Mucosa of gallbladder (tissue), 1 donor: Measurements from ENCODE around the gene CREBZF. TPM values are rescaled to one million over a fixed set of nuclear protein-coding genes. Genes with fewer than 3 reads are reported as not detected.
A peak's percentile ranks its signal among the peaks of the same experiment; 100 is the strongest.

Experiments used
- DNase-seq: peaks from one replicate; pipeline ENCODE4 v3.0.0-alpha.2; 2020; ENCODE audit warnings: low spot score
- total RNA-seq: library from RNA; stranded (reverse); gene quantifications from one replicate; pipeline ENCODE4 v1.2.1, GENCODE V29; 2021
- donor health status: DM: no; HTN: no; CAD: no.

The CREBZF gene, protein sequence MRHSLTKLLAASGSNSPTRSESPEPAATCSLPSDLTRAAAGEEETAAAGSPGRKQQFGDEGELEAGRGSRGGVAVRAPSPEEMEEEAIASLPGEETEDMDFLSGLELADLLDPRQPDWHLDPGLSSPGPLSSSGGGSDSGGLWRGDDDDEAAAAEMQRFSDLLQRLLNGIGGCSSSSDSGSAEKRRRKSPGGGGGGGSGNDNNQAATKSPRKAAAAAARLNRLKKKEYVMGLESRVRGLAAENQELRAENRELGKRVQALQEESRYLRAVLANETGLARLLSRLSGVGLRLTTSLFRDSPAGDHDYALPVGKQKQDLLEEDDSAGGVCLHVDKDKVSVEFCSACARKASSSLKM
- total RNA-seq, result 48.4 TPM

DNA sequence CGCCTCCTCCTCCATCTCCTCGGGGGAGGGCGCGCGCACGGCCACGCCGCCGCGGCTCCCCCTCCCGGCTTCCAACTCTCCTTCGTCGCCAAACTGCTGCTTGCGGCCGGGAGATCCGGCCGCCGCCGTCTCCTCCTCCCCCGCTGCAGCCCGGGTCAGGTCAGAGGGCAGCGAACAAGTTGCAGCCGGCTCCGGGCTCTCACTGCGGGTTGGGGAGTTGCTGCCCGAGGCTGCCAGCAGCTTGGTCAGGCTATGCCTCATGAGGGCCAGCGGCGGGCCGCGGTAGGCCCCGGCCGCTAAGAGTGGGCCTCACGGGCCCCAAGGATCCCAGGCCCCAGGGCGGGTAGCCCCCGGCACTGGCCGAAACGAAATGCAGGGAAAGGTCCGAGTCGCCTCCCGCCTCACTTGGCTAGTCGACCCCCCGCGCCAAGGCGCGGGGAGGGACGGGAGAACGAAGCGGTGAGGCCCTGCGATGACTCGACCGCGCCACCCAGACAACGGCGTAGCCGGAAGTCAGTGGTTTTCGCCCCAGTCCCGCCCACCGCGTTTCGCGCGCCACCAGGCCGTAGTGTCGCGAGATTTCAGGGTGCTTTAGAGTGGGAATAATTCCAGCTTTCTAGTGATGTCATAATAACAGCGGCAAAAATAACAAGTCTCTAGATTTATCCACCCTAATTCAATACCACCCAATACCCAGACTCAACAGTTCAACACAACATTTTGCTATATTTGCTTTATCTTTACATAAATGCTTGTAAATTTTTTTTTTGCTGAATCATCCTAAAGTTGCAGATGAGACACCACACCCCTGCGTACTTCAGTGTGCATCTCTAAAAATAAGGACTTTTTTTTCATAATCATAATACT, at the start of gene CREBZF:
Gene CREBZF (minus strand): TSS at position 515 of the 867 bp plus-strand sequence. CDS start 254 bp downstream, at position 261.
- peak; percentile 96 for DNase-seq

DNA sequence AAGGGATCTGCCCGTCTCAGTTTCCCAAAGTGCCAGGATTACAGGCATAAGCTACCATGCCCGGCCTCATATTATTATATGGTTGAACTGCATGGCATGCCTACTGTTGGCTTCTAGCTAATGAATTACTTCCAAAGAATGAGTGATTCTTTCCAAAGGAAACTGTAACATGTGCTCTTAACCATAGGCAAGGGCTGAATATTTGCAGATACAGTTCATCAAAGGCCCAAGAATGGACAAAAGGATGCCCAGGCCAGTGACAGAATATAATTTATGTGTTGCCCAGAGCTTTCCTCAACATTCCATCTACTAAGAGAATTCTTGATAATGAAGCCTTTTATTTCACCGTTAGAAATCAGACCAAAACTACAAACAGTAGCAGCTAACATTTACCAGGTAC, 48.0 kb upstream of the CREBZF start:
- DNase-seq, result no peak

DNA sequence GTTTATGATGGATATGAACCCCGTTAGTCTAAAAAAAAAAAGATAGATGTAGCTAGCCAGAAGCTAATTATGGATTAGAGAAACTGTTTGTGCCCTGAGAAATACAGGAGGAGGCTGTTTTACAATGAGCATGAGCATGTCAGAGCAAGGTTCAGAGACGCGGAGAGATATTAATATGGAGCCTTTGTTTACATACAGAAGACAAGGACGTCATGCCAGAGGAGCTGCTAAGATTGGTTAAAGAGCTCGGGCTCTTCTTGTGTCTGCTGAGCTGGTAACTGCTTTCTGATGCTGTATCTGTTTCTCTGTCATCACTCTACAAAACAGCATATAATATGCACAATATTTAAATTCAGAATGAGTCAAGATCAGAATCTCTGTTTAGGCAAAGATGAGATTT, 46.0 kb upstream of the CREBZF start:
- no peak for DNase-seq

DNA sequence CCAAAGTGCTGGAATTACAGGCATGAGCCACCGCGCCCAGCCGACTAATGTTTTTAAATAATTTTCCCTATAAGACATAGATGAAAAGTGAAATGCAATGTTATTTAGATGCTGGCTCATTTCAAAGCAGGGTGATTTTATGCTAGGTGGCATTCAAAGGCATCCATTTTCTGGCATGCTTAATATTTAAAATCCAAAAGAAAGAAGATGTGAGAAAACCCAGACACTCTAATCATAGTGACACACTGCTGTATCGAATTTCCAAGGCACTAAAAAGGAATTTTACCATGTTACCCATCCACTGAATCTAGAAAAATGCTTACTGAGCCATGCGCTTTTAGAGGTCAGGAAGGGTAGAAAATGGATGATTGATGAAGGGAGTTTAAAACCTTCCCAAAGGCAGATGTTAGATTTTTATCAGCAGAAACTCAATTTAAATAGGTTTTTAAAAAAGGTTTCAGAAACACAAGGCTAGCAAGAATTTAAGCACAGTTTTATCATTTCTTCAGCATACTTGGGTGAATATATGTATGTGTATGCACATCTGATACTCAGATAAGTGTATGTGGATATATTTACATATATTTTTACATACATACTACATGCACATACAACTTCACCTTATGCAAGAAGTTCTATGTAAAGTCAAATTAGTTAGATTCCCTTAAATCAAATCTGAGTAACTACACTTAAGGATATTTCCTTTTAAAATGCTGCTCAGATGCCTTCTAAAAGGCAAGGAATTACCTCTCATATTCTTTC, 45.2 kb upstream of the CREBZF start:
- no peak for DNase-seq

DNA sequence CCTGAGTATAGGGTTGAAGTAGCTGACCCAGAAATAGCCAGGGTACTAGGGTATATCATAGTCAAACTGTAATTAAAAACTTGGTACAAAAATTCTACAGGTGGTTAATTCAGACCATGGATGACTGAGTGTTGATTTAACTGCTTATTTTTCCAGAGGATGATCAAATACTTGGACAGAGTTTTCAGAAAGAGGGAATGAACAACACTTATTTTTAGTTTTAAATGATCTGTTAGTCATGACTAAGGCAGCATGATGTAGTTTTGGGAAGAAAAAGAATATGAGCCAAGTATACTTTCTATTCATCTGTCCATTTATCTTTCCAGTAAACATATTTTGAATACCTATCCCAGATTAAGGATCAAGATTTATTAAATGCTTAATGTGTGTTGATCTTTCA, 40.9 kb upstream of the CREBZF start:
- no peak for DNase-seq

DNA sequence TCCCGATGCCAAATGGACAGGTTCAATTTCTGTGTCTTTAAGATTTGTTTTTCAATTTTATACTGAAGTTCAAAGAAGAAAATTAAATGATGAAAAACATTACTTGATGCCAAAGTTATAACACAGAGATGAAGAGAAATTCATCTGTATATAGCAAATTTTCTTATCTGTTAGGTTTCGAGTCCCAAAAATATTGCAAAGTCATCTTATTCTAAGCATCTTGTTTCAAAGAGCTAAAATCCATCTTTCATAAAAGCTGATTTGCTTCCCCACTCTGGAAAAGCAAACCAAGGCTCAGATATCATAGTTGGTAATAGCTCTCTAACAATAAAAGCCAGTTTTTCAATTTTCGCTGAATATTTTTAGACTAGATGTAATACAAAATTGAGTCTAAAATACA, 40.0 kb upstream of the CREBZF start:
- DNase-seq, result no peak

DNA sequence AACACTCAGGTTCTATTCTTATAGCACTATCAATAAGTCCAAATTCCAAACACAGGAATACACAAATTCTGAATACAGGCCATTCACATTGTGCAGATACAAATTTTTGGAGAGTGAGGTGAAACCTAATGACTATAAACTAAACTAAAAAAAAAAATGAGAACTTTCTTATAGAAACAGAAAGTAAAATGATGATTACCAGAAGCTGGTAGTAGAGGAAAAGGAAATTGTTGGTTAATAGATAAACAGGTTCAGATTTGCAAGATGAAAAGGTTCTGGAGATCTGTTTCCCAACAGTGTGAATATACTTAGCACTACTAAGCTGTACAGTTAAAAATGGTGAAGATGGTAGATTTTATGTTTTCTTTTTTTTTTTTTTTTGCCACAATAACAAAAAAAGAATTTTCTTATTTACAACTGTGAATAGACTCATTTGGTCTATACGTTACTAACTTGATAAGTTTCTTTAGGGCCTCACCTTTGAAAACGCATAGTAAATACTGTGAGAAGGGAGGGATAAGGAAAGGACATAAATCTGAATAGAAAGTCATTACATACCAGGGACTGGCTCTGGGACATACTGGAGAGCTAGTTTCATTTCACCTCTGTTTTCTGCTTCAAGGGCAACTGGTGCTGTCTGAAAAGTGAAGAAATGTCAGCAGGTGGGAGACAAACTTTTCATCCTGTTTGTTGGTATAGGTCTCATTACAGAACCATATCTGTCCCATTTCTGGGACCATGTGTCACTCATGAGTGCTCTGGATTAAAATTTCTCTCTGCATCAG, 35.2 kb upstream of the CREBZF start:
- DNase-seq, result no peak

DNA sequence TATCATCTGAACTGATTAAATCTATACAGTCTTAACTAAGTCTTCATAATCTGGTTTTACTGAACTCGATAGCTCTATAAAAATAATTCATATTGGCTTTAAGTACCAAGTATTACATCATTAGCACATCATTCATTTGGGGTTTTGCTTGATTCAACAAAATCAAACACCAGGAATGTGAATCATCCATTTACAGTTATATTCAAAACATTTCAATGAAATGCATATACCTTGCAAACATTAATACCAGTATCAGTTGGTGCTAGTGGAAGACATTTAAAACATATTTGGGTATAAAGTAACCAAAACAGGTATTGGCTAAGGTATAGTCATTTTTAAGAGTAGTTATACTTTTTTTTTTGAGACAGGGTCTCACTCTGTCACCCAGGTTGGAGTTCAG, 33.3 kb upstream of the CREBZF start:
- DNase-seq, result no peak

DNA sequence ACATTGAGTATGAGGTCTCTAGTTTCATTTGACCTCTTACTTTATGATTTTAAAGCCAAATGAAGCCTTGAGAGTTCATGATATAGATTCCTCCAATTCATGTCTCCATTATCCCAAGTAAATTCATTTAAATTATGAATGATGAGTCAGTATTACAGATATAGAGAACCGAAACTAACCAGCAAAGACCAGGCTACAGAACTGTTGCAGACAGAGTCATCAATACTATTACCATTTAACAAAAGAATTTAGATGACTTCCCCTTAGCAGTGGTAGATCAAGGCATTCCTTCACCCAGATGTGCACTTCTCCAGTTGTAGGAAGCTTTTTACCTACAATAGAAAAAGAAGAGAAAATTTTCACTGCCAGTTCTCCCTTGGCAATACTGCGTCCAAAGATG, 32.8 kb upstream of the CREBZF start:
- DNase-seq, result no peak

DNA sequence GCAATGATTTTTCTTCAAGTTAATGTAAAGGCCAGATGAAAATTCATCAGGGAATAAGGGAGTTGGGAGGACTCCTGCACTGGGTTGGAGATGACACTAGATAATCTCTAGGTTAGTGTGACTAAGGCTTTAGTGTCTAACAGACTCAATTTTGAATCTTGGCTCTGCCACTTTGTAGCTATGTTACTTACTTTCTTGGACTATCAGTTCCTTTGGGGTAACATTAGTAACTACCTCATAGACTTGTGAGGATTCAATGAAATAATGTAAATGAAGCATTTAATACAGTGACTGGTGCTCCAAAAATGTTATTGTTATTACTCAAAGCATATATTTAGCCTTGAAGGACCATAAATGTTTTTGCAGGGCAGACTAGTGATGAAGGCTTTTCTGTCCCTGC, 30.6 kb upstream of the CREBZF start:
- DNase-seq, result no peak

DNA sequence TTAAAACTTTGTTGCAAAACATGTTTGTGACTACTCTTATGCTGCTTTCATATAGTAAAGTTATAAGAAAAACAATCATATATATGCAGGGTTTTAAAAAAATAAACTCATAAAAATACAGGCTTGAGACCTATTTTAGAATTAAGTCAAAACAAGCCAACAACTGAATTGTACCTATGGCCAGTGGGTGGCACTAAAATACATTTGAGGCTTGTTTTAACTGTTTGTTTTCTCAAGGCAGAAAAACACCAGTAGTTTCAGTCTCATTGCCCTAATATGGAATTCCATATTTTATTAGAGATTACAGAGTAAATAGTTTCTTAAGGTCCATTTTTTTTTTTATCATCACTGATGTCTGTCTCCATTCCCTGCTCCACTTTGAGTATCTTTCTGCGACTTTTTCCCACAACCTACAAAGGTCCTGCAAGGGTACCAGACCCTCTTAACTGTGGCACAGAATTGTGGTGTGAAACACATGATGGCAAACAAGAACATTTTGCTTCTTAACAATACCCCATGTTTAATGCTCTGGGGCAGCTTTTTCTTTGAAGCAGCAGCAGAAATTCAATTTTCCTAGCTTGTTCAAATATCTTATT, 29.6 kb upstream of the CREBZF start:
- DNase-seq, result no peak

DNA sequence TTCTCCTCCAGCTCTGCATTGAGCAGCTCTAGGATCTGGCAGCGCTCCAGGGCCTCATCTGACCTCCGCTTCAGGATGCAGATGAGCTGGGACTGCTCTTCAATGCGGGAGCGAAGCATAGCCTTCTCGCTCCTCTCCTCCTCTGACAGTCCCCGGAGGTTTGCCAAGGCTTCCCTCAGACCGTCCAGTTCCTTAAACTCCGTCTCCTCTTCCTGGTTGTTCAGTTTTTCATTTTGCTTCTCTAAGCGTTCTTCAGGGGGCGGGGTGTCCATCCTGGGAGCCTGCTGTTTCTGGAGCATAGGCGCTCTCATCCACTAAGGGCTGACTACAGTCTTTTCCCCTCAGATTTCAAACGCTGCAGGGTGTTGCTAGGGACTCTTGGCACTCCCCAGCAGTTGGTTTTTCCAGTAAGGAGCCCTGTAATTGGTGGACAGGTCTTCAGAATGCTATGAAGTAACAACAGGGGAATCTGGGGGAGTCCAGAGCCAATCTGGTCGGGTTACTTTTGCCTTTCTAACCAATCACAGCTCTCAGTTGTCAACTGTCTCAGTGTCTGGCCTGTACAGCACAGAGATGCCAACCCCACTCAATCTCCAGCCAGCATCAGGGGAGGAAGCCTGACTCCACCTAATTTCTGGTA, 21.0 kb upstream of the CREBZF start, which contains the start of gene CCDC89:
Gene CCDC89 (minus strand): TSS at position 376 of the 640 bp plus-strand sequence. CDS start 65 bp downstream, at position 311.
- peak; percentile 55 for DNase-seq

DNA sequence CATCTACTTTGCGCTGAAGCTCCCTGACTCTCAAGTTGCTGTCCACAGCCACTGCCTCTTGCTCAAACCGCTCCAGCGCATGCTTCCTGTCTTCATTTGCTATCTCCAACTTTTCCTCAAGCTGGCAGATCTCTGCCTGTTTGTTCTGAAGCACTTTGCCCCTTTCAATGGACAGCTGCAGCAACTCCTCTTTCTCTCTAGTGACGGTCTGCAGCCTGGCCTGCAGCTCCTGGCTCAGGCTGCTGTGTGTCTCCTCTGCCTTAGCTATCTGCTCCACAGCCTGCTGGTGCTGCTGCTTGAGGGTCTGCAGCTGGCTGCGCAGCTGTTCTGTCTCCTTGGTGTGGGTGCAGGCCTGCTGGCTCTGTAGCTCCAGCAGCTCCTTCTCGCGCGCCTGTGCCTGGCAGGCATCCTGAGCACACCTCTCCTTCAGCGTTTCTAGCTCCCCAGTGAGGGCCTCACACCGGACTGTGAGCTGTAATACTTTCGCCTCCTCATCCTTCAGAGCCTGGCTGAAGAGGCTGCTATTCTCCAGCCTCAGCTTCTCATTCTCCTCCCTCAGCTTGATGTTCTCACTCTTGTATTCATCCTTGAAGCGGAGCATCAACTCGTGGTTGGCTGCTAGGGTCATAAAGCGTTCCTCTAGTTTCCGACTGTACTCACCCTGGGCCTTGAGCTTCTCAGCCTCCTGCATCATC, 20.3 kb upstream of the CREBZF start:
- DNase-seq, result peak; percentile 36

DNA sequence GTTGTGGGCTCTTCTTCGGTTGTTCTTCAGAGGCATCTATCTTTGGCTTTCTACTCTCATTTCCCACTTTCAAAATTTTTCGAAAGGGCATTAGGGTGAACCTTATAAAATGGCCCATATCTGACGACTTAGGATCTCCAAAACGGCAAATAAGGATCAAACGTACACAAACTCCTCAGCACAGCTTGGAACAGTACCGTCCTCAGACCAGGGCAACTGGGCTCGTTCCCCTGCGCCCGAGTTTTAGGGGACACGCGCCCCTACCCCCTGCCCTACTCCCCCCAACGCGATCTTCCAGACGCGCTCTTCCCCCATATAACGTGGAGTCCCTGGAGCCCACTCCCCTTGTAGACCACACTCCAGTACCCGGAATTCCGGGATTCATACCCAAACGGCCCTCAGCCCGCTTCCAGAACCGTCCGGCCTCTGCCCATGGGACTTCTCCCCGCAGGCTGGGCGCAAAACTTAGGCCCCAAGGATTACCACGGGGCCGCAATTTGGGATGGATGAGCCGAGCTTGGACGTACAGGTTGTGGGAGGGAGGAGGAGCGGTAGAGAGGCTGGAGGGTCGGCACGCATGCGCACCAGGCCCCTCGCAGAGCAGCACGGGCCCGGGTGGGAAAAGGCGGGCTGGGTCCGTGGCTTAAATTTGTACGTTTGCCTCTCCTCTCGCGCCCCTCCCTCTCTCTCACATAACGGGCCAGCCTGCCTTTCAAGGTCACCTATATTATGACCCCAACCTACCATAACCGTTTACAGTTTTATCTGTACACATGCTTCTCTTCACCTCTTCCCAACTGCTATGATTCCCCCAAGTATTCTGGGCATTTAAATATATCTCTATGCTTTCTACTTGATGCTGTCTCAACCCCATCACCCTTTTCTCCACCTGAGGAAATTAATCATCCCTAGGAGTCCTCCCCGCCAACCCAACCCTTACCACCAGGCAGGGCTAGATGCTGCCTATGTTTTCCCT, 17.7 kb upstream of the CREBZF start:
- DNase-seq, result peak; percentile 59

DNA sequence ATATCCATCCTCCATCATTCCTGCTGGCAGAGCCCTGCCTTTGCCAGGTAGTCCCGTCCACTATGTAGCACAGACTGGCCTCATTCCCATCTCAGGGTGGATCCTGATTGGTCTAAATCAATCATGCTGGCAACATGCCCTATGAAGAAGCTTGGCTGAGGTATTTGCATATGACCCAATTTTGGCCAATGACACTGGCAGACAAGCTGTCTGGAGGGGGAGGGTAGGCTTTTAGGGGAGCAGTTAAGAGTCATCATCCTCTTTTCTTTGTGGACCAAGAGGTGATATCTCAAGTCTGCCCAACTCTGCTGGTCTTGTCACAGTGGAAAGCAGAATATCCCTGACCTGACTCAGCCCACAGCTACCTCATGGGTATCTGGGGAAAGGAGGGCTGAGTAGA, 16.0 kb upstream of the CREBZF start:
- DNase-seq, result no peak

DNA sequence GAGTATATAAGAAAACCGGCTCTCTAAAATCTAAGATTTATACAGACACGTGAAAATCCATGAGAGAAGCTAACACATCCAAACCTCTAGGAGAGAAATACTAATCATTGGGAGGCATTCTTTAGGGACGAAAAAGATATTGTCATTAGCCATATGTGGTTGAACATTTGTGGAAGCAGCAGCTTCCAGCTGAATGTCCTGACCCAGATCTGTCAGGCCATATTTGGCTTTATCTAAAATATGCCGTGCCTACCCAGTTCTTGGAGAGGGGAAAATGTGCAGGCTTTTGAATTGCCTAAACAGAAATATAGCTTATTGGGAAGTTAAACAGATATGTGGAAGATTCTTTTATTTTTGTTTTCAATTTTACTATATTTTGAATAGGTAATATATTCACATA, 14.6 kb upstream of the CREBZF start:
- DNase-seq, result no peak

DNA sequence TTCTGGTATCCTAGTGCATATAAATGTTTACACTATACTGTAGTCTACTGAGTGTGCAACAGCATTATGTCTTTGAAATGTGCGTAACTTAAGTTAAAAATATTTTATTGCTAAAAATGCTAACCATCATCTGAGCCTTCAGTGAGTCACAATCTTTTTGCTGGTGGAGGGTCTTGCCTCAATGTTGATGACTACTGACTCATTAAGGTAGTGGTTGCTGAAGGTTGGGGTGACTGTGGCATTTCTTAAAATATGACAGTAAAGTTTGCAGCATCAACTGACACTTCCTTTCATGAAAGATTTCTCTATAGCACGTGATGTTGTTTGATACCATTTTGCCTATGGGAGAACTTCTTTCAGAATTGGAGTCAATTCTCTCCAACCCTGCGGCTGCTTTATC, 8.5 kb upstream of the CREBZF start:
- DNase-seq, result no peak

DNA sequence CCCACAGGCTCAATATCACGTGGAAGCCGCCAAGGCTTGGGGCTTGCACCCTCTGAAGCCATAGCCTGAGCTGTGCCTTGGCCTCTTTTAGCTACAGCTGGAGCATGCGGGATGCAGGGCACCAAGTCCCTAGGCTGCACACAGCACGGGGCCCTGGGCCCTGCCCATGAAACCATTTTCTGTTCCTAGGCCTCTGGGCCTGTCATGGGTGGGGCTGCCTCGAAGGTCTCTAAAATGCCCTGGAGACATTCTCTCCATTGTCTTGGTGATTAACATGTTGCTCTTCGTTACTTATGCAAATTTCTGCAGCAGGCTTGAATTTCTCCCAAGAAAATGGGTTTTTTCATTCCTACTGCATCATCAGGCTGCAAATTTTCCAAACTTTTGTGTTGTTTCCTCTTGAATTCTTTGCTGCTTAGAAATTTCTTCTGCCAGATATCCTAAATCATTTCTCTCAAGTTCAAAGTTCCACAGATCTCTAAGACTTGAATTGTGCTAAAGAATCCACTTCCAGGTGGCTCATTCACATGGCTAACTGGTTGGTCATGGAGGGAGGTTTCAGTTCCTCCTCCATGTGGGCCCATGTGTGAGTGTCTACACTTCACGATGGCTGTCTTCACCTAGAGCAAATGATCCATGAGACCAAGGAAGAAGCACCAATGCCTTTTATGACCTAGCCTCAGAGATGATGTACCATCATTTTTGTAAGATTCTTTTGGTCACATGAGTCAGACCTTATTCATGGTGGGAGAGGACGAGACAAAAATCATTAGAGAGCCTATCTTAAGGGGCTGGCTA, 7.4 kb upstream of the CREBZF start:
- DNase-seq, result no peak
